OCI-LY1 (cell line): Measurements from ENCODE around the gene CRYBA1.

Experiments used
- H2AFZ ChIP-seq: fragments of 200-600 bp; sonication (generic), shearing (Covaris generic); 2 replicates; pipeline ENCODE4 v1.6.0; 2014; ENCODE audit warnings: antibody characterized with exemption, mild to moderate bottlenecking, low read length
- H3F3A ChIP-seq: fragments of 200-600 bp; sonication (generic), shearing (Covaris generic); 2 replicates; pipeline ENCODE4 v1.6.0; 2014; ENCODE audit warnings: mild to moderate bottlenecking, antibody characterized with exemption, low read length, moderate library complexity; ENCODE audit not compliant: insufficient read depth
- H3K27ac ChIP-seq: fragments of 200-600 bp; sonication (generic); 2 replicates; pipeline ENCODE4 v1.5.1; 2014; ENCODE audit warnings: low read length, mixed run types, mild to moderate bottlenecking, low read depth; ENCODE audit not compliant: poor library complexity, severe bottlenecking
- H3K27me3 ChIP-seq: fragments of 200-600 bp; sonication (generic); 2 replicates; pipeline ENCODE4 v1.6.0; 2014; ENCODE audit warnings: antibody characterized with exemption, mild to moderate bottlenecking, low read length, moderate library complexity; ENCODE audit not compliant: insufficient read depth
- H3K36me3 ChIP-seq: fragments of 200-600 bp; sonication (generic); 2 replicates; pipeline ENCODE4 v1.6.1; 2014; ENCODE audit warnings: mild to moderate bottlenecking, antibody characterized with exemption, low read length, moderate library complexity, mixed read lengths; ENCODE audit not compliant: insufficient read depth
- H3K4me1 ChIP-seq: fragments of 200-600 bp; sonication (generic); 2 replicates; pipeline ENCODE4 v1.5.1; 2014; ENCODE audit warnings: mild to moderate bottlenecking, low read length, moderate library complexity; ENCODE audit not compliant: insufficient read depth, severe bottlenecking
- H3K4me2 ChIP-seq: fragments of 200-600 bp; sonication (generic), shearing (Covaris generic); 2 replicates; pipeline ENCODE4 v1.6.1; 2014; ENCODE audit warnings: low read length
- H3K4me3 ChIP-seq: fragments of 200-600 bp; sonication (generic); 2 replicates; pipeline ENCODE4 v1.5.1; 2014; ENCODE audit warnings: low read length, low read depth, mild to moderate bottlenecking, mixed read lengths; ENCODE audit not compliant: poor library complexity, severe bottlenecking
- H3K79me2 ChIP-seq: fragments of 200-600 bp; shearing (Covaris generic); 2 replicates; pipeline ENCODE4 v1.6.1; 2016; ENCODE audit warnings: mixed run types, low read length, mixed read lengths; ENCODE audit not compliant: insufficient read depth
- H3K9ac ChIP-seq: fragments of 200-600 bp; sonication (generic), shearing (Covaris generic); 2 replicates; pipeline ENCODE4 v1.6.1; 2014; ENCODE audit warnings: mild to moderate bottlenecking, low read length, mixed read lengths
- H3K9me2 ChIP-seq: fragments of 200-600 bp; sonication (generic), shearing (Covaris generic); 2 replicates; pipeline ENCODE4 v1.6.1; 2014; ENCODE audit warnings: low read depth, mild to moderate bottlenecking, low read length, mixed read lengths
- H3K9me3 ChIP-seq: fragments of 200-600 bp; shearing (Covaris generic); 2 replicates; pipeline ENCODE4 v1.6.1; 2014; ENCODE audit warnings: low read length, mixed read lengths
- H4K20me1 ChIP-seq: fragments of 200-600 bp; sonication (generic), shearing (Covaris generic); 2 replicates; pipeline ENCODE4 v1.6.0; 2016; ENCODE audit warnings: mild to moderate bottlenecking, low read length; ENCODE audit not compliant: insufficient read depth
- CTCF ChIP-seq: fragments of 200-600 bp; sonication (generic), shearing (Covaris generic); IDR thresholded peaks from 2 replicates; pipeline ENCODE4 v1.5.1; 2017; ENCODE audit warnings: mild to moderate bottlenecking, antibody characterized with exemption, low read length, moderate library complexity, mixed read lengths
- EZH2 ChIP-seq: fragments of 200-600 bp; sonication (generic), shearing (Covaris generic); IDR thresholded peaks from 2 replicates; pipeline ENCODE4 v1.8.0; 2017; ENCODE audit warnings: borderline replicate concordance, mixed run types, mild to moderate bottlenecking, antibody characterized with exemption, low read length, moderate library complexity, mixed read lengths

The CRYBA1 gene

GRCh38 chr17:29205047-29205446, 41.6 kb upstream of the CRYBA1 start:
- Histone ChIP-seq H3K4me1 (no peaks in the 10 kb centered on the region), H3K36me3 (no peaks in the 10 kb centered on the region), H3K4me2 (no peak overlapping the region), H3K9ac (no peak overlapping the region), H3K9me2 (no peaks in the 10 kb centered on the region), H3K27me3 (no peaks in the 10 kb centered on the region; the same call in 1 of the 2 replicates), H2AFZ (no peak overlapping the region), H3K27ac (no peak overlapping the region), H4K20me1 (no peaks in the 10 kb centered on the region), H3K4me3 (no peak overlapping the region), H3F3A (no peaks in the 10 kb centered on the region), H3K79me2 (no peaks in the 10 kb centered on the region), H3K9me3 (no peaks in the 10 kb centered on the region)
- TF ChIP-seq CTCF (no peak), EZH2 (no peak)

DNA sequence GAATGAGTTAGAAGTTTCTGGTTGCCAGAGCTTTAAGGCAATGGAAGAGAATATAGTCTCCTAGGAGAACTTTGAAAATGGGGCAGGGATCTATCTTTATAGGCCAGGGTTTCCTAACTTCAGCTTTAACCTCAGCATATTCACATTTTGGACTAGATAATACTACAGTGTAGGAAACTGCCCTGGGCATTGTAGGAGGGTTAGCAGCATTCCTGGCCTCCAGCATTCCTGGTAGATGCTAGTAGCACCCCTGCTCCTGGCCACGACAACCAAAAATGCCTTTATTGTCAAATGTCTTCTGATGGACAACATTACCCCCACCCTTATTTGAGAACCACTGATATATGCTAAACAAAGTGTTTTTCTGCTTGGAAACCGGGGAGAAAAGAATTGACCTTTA, 38.7 kb upstream of the CRYBA1 start:
- Histone ChIP-seq H3K9me3 (no peaks in the 10 kb centered on the region), H2AFZ (no peak overlapping the region), H3K27ac (no peak overlapping the region), H3K79me2 (no peaks in the 10 kb centered on the region), H3K36me3 (no peaks in the 10 kb centered on the region), H3K4me3 (no peak overlapping the region), H3F3A (no peaks in the 10 kb centered on the region), H3K4me1 (no peaks in the 10 kb centered on the region), H4K20me1 (no peaks in the 10 kb centered on the region), H3K27me3 (no peaks in the 10 kb centered on the region), H3K9ac (no peak overlapping the region), H3K9me2 (no peaks in the 10 kb centered on the region), H3K4me2 (no peak overlapping the region)
- TF ChIP-seq EZH2 (no peak), CTCF (no peak)

DNA sequence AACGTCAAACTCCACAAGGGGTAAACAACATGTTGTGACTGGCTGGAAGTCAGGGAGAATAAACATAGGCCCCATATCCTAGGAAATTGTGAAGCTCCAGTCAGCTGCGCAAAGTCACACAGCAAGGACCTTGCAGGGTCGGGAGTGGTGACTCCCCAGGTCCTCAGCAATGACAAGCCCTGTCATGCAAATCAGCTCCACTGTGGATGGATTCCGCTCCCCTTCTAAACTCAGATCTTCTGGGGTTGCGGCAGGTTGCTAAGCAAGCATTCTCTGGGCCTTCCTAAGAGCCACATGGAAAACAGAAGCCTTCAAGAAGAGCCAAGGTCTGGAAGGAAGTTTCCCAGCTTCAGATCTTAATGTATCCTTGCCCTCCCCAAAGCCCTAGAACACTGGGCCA, 37.6 kb upstream of the CRYBA1 start:
- no peaks in the 10 kb centered on the region for H3F3A ChIP-seq
- H3K9me2 ChIP-seq: no peaks in the 10 kb centered on the region
- H2AFZ ChIP-seq: no peak overlapping the region
- no peak overlapping the region for H3K9ac ChIP-seq
- H3K4me3 ChIP-seq: no peak overlapping the region
- H3K4me2 ChIP-seq: no peak overlapping the region
- TF ChIP-seq EZH2 (no peak), CTCF (no peak)
- no peak overlapping the region for H3K27ac ChIP-seq
- no peaks in the 10 kb centered on the region for H3K4me1 ChIP-seq
- no peaks in the 10 kb centered on the region for H3K9me3 ChIP-seq
- no peaks in the 10 kb centered on the region for H3K79me2 ChIP-seq
- H3K36me3 ChIP-seq: no peaks in the 10 kb centered on the region
- H3K27me3 ChIP-seq: no peaks in the 10 kb centered on the region
- no peaks in the 10 kb centered on the region for H4K20me1 ChIP-seq
